GM19324 (cell line): ENCODE measurements around the gene RAB40C.

Experiments used
- ATAC-seq: cut with Tn5 transposase; IDR thresholded peaks from one replicate; pipeline ENCODE4 v1.9.1; 2021; ENCODE audit warnings: mild to moderate bottlenecking, moderate library complexity; ENCODE audit not compliant: unreplicated experiment, low FRiP score

Gene RAB40C

GRCh38 chr16:610513-611381 is 20.9 kb downstream of the RAB40C start:
- ATAC-seq, result no peak

DNA sequence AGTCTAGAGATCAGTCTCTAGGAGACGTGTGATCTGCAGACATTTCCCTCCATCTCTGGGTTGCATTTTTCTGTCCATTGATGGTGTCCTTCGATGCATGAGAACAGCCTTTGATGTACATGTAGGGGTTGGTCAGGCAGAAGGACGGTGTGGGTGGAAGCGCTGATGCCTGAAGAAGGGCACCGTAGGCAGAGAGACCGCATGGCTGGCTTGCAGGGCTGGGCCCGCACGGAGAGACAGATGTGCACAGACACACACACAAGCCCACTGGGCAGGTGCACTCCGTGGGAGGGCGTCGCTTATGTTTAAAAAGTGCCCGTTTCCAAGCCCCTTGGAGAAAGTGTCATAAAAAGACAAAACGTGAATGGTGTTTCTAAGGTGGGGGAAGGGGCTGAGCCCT is 25.3 kb downstream of the RAB40C start:
- no peak for ATAC-seq

DNA sequence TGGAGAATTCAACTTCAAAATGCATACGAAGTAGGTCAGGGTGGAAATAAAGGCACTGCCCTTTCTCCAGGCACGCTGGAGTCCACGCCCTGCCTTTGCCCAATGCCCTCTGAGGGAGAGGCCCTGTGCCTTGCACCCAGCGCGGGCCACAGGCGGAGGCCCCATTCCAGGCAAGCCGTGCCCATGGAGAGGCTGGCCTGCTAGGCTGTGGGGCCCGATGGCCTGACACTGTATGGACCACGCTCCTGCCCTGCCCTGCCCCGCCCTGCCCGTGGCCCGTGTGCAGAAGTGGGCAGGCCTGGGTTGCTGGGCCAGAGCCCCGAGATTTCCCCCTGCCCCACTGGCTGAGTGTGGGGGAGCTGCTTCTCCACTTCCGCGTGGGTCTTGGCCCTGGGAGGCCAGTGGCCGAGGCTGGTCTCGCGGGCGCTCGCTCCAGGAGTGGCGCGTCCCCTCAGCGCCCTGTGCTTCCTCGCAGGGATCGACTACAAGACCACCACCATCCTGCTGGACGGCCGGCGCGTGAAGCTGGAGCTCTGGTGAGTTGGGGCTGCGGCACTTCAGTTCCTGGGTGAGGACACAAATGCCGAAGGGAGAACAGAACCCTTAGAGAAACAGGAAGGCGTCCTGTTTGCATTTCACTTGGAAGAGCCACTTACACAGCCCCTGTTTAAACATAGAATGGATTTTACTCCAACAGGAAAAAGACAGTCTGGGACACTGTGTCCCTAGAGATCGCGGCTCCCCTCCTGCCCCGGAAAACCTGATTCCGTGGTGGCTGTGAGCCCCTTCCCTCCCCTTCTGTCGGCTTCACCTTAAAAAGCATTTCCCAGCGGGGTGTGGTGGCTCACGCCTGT is 27.1 kb downstream of the RAB40C start:
- ATAC-seq, result no peak

- ATAC-seq, result no peak
These were observed 28.0 kb downstream of the RAB40C start for GRCh38 chr16:617855-618254.

- no peak for ATAC-seq
These were observed 29.7 kb downstream of the RAB40C start for GRCh38 chr16:619476-620100.

GRCh38 chr16:620700-621525 is 31.0 kb downstream of the RAB40C start:
- ATAC-seq, result no peak

DNA sequence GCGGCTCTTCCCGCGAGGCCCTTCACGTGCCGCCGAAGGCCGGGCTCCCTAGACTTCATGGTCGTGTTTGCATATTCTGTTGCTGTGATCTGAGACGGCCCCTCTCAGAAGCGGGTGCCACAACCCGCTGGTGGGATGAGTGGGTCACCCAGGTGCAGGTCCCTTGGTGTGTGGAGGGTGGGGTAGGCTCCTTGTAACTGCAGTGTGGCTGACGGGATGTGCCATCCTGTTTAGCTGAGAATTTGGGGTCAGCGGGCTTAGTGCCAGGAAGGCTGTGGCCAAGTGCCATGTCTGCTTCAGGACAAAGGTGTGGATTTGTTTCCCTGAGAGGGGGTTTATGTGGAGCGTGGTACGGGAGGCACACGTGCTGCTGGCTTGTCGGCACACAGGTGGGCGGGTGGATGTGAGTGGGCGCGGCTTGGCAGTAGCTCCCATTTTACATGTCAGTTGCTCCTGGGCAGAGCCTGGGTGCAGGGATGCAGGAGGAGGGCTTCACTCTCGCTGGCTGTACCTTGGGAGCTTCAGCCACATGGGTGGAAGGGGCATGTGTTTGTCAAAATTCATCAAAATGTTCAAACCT is 31.8 kb downstream of the RAB40C start:
- ATAC-seq, result no peak

GRCh38 chr16:622920-623280 is 33.0 kb downstream of the RAB40C start:
- ATAC-seq, result no peak

DNA sequence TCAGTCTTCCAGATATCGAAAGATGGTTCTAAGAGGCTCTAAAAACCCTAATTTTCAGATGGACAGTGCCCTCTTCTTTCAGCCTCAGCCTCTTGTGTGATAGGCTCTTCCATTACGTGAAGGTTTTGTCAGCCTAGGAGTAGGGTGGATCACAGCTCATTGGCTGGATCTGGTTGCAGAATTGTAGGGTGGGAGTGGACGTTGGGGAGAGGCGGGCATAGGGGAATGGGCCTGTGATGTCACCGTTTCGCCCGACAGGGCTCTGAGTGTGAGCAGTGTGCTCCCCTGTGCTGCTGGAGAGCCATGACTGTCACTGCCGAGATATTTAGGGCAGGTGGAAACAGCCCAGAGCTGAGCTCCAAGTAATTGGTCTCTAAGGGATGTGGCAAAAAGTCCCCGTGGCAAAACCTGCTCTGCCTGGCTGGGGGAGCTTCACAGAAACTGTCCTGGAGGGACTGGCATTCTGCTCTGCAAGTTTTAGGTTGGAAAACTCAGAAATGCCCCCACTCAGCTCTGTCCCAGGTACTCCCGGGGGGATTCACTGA is 34.7 kb downstream of the RAB40C start:
- ATAC-seq, result no peak

DNA sequence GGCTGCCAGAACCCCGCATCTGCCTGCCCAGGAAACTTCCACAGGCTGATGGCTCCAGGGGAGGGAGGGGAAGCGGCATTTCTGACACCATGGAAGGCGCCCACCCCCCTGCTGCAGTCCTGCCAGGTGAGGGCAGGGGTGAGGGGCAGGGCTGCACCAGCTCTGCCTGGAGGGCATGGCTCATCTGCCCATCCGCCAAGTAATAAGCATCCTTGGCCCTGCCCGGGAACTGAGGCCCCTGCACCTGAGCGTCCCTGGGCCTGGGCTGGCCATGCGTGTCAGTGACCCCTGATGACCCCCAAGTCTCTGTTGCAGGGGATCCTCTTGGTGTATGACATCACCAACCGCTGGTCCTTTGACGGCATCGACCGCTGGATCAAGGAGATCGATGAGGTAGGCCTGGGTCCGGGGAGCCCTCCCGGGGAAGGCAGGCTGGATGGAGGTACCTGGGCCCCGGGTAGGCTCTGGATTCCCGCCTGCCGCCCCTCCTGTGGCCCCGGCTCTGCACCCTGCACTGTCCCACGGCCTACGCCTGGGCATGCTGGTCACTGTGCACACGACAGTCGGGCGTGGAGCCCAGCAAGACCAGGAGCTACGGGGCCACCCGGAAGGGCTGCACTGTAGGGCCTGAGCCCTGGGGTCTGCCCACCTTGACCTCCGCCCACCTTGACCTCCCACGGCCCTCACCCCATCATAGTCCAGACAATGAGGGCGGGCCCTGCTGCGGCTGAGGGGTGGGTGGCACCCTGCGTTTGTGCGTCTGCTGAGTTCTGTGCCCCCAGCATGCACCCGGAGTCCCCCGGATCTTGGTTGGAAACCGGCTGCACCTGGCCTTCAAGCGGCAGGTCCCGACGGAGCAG is 35.5 kb downstream of the RAB40C start:
- ATAC-seq, result no peak

DNA sequence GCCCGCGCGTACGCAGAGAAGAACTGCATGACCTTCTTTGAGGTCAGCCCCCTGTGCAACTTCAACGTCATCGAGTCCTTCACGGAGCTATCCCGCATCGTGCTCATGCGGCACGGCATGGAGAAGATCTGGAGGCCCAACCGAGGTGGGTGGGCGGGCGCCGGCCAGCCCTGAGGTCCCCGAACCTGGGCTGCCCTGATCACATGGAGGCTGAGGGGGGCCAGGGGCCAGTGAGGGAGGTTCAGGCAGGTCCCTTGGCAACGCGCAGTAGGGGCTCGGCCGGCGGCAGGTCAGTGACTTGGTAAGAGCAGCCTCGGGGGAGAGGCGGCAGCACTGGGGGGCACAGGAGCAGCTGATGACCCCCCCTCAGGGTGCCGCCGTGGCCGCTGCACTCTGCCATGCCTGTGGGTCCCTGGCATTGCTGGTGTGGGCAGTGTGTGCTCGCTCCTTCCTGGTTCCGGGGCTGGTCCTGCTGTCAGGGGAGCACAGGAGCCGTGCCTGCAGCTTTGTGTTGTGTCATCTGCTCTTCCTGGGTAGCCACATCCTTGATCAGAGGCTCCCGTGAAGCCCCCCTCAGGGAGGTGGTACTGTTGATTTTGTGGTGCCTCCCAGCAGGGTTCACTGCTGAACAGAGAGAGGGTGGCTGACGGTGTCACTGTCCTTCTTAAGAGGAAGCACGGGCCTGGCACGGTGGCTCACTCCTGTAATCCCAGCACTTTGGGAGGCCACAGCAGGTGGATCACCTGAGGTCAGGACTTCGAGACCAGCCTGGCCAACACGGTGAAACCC is 36.3 kb downstream of the RAB40C start:
- ATAC-seq, result no peak

DNA sequence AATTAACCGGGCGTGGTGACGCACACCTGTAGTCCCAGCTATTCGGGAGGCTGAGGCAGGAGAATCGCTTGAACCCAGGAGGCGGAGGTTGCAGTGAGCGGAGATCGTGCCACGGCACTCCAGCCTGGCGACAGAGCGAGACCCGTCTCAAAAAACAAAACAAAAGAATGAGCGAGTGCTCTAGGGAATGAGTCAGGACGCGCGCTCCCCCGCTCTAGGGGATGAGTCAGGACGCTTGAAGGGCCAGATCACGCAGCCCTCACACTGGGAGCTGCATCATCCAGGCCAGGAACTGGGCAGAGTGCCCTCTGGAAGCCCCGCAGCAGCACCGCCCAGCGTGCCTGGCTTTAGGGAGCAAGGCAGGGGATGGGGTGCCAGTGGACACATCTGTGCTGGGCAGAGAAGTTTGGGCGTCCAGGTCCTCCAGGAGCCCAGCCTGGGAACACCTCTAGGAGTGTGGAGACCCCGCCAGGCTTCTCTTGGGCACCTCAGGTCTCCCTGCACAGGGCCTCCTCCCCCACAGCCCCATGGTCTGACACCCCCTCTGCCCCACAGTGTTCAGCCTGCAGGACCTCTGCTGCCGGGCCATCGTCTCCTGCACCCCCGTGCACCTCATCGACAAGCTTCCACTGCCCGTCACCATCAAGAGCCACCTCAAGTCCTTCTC is 37.1 kb downstream of the RAB40C start:
- no peak for ATAC-seq

- ATAC-seq, result no peak
These were observed 37.8 kb downstream of the RAB40C start for GRCh38 chr16:627454-628239.

GRCh38 chr16:628321-629061 is 38.6 kb downstream of the RAB40C start:
- ATAC-seq, result no peak

DNA sequence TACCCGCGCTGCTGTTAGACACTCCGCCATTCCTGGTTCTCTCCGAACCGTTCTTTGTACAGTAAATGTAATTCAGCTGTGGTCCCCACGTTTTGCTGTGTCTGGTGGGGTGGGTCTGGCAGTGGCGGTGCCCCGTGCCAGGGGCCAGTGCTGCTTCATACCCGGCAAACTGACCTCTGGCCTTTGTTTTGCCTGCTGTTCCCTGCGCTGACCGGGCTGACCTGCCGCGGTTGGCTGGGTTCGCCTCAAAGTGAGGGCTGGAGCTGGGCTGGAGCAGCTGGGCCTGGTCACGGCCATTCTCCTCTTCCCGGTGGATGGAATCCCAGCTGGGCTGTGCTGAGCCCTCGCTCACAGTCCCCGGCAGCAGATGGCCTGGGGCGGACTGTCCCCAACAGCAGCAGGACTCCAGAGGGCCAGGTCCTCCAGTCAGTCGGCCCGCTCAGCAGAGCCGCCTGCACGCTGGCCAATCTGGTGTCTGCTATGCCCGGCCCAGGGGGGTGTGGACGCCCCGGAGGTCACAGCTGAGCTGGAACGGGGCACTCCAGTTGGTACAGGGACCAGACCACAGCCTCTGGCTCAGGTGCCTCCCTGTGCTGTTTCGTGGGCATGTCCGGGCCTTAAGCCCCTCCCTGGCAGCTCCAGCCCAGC is 39.4 kb downstream of the RAB40C start:
- ATAC-seq, result no peak

GRCh38 chr16:629833-630248 is 40.0 kb downstream of the RAB40C start:
- ATAC-seq, result no peak
